Activated T-cell treated with anti-CD3 and anti-CD28 coated beads for 24 hours (primary cell): Measurements from ENCODE around the gene HPSE.
"Not testable (repeated sequence)": the region's sequence is repeated elsewhere in the genome, so short reads cannot be mapped to it uniquely, and the experiment has no call there.

Experiments used
- DNase-seq: peaks from one replicate; pipeline ENCODE4 v3.0.0-alpha.2; 2020; ENCODE audit warnings: low read depth

The HPSE gene

DNA sequence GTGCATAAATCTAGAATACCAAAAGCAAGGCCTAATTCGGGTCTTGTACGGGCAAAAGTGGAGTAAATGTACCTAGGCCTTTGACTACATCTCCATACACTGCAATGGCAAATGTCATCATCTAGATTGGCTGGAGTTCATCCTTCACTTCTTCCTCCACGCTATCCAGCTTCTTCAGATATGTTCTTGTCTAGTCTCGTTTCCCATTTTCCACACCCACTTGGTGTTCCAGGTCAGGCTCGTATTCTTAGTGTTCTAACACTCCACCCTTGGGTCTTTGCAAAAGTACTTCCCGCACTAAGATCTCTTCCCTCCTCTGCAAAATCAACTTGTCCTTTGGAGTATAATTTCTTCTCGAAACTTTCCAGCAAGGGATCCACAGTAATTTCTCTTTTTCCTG is 51.5 kb downstream of the HPSE start:
- DNase-seq: no peak

DNA sequence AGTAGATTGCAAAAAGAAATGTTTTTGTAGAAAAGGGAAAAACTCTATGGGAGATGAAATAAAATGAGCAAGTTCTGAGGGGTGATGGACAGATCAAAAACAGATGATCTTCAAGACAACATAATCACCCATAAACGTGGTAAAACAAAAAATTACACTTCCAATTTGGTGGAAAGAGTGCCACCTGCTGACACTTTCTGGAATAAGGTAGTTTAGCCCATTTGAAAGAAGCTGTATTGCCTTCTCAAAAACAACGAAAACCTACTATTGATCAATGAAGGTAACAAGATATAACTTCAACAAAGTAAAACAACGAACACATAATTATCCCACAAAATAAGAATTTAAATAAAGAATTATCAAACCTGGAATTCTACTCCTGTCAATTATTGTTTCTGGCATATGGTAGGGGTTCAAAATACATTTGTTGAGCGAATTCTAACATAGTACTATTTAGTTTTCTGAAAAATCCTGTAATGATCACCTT is 52.6 kb downstream of the HPSE start:
- DNase-seq: peak; percentile 52

DNA sequence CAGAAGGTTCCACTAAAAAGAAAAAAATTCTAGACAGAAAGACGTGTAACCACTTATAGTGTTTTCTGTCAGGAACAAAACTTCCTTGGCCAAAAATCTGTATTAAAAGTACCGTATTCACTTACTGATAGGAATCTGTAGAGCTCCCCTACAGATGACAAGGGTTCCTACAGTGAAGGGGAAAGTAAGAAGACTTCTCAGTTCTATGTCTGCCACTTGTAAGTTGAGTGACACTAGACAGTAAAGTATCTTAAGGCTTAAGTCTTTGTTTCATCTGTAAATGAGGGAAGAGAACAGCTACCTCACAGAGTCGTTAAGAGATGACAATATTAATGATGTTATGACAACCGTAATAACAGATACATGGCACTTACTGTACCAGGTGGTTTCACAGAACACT is 53.3 kb downstream of the HPSE start:
- no peak for DNase-seq

DNA sequence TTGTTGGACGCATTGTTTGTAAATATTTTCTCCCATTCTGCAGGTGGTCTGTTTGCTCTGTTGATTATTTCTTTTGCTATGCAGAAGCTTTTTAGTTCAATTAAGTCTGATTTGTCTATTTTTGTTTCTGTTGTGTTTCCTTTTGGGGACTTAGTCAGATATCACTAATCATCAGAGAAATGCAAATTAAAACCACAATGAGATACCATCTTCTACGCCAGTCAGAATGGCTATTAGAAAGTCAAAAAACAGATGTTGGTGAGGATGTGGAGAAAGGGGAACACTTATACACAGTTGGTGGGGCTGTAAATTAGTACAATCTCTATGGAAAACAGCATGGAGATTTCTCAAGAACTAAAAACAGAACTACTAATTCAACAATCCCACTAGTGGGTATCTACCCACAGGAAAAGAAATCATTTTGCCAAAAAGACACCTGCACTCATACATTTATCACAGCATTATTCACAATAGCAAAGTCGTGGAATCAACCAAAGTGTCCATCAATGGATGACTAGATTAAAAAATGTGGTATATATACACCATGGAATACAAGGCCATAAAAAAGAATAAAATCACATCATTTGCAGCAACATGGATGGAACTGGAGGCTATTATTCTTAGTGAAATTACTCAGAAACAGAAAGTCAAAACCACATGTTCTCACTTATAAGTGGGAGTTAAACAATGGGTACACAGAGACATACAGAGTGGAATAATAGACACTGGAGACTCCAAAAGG is 58.2 kb downstream of the HPSE start:
- DNase-seq: no peak

DNA sequence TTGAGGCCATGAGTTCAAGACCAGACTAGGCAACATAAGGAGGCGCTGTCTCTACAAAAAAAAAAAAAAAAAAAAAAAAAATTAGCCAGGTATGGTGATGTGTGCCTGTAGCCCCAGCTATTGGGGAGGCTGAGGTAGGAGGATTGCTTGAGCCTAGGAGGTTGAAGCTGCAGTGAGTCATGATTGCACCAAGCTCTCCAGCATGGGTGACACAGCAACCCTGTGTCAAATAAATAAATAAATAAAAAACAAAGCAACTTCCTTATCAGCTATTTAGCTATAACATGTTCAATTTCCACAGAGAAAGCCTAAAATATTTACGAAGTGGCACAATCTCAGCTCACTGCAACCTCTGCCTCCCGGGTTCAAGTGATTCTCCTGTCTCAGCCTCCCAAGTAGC is 60.7 kb downstream of the HPSE start:
- DNase-seq: not testable (repeated sequence)

DNA sequence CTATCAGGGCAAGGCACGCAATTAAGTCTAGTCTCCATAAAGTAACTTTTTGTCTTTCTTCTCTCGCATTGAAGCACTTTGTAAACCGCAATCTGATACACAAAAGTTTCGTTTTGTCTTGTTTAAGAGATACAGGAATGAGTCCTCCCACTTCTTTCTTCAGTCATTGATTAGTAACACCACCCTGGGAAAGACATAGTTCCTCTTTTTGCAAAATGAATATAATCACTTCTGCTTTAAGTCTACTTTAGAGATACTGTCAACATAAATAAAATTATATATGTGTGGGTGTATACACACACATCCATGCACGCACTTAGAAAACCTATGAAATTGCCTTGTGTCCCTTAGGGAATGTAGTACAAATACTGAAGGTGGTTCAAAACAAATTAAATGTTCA is 61.7 kb downstream of the HPSE start:
- no peak for DNase-seq

DNA sequence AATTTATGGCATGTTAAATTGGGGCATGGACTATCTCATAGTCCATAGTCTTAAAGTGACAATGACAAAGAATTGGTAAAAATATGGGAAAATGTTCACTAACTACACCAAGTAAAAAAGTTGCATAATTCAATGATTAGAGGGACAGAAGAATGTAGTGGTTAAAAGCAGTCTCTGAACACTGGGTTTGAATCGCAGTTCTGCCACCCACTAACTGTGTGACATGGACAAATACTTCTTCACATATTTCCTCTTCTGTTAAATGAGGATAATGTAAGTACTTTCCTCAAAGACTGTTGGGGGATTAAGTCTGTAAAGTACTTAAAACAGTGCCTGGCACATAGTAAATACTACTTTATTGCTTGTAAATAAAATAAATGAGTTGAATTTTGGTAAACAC is 65.4 kb downstream of the HPSE start:
- no peak for DNase-seq

DNA sequence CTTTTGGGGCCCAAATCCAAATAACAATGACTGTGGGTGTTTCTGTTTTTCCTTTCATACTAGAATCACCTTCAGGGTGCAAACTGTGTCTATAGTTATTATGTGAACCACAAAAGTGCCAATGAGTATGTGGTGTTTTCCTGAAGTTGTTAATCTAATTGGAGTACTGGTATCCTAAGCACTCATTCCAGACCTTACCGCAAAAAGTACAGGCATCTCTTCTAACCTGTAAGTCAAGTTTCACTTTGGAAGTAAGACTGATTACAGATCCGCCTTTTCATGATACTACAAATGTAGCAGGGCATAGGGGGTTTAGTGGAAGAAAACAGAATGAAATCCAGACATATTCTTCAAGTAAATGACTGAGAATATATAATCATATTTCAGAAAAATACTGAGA is 66.2 kb downstream of the HPSE start:
- DNase-seq: no peak

DNA sequence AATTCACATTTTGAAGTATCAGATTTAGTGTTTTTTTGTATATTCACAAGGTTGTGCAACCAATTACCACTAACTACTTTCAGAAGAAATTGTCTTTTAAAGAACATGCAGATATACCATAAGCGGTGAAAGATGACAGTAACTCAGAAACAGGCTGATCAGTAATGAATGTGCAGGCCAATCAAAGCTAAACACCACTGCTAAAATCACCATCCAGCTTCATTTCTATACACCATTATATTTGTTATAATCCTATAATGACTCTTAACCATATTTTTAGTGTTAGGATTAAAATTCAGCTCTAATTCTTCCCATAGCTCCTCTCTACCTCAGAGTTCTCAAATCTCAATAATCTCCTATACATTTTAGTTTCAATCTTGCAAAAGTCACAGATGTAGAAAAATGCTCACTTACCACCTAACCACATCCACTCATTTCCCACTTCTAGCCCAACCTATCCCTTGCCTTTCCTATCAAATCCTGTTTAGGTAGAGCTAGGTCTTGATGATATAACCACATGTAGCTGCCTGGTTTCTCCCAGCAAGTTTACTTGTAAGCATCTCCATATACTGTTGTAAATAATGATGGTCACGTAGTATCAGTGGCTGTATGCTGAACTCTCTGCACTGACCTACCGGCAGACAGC is 66.7 kb downstream of the HPSE start:
- no peak for DNase-seq

DNA sequence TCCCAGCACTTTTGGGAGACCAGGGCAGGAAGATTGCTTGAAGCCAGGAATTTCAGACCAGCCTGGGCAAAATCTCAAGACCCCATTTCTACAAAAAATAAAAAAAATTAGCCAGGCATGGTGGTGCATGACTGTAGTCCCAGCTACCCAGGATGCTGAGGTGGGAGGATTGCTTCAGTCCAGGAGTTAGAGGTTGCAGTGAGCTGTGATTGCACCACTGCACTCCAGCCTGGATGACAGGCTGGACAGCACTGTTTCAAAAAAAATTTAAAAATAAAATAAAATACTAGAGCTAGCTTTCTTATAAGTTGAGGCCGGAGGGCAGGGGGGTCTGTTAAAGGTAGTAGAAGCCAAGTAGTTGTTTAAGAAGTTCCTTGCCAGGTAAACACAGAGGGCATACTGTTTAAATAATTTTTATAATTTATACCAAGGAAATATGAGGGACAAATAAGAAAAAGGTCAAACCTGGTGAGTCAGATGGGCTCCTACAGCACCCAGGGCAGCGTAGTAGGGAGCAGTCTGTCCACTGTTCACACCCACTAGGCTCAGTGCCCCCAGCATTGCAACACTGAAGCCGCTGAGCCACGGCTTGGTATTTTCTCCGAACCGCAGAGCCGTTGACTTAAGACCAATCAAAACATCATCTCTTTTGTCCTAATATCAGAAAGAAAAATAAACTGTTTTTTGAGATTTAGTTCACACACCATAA is 67.4 kb downstream of the HPSE start:
- DNase-seq: no peak

DNA sequence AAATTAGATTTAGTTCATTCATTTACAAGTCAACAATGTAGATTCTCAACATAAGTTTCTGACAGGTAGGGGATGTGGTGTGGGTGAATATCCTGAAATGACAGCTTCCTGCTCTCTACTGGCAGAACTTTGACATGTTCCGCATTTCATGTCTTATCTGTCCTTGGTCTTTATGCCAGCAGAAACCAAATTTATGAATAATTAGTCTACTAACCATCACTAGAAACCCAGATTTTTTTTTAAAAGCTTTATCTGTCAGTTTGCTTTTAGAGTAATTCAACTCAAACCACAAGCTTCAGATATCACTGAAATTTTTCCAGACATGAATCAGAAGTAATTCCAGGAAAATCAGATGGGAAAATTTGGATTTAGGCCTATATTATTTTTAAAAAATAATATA is 68.0 kb downstream of the HPSE start:
- no peak for DNase-seq

DNA sequence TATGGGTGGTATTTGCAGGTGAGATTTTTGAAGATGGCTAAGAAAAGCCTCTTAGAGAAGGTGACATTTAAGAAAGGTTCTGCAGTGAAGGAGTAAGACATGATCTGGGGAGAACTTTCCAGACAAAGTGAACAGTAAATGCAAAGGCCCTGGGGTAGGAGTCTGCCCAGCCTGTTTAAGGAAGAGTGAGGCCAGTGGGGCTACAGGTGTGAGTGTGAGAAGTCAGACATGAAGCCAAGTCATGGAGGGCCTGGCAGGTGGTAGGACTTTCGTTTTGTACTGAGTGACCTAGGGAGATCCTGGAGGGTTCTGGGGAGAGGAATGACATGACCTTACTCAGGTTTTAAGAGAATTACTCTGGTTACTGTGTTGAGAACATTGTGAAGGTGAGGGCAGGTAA is 71.5 kb downstream of the HPSE start:
- no peak for DNase-seq

DNA sequence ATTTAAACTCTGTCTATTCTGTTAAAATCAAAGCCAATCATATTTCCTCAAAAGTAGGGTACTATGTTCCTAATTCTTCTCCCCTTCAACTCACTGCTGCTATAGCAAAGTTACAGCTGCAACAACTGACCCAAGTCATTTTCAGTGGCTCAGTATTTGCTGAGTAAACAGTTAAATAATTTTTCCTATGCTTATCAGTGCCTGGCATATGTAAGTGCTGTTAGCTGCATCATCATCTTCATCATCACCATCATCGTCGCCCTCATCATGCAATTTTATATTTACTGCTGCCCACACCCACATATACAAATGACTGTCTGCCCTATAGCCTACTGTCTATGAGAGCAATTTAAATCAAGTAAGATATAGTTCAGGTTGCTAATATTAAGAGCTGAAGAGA is 72.0 kb downstream of the HPSE start:
- no peak for DNase-seq

DNA sequence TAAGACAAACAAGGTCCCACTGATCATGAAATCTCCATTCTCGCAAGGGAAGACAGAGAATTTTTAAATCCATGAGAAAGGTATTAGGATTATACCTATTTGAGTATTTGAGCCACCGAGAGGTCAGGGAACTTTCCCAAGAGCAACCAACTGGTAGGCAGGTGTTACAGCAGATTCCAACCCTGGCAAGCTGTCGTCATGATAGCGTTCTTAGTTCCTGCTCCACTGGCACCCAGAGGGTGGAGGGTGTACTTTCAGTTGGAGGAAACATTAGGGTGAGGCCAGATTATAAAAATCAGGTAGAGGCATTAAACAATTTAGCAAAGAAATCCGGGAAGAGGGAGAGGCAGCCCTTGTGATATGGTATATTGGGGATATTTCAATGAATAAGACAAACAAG is 73.3 kb downstream of the HPSE start:
- no peak for DNase-seq

DNA sequence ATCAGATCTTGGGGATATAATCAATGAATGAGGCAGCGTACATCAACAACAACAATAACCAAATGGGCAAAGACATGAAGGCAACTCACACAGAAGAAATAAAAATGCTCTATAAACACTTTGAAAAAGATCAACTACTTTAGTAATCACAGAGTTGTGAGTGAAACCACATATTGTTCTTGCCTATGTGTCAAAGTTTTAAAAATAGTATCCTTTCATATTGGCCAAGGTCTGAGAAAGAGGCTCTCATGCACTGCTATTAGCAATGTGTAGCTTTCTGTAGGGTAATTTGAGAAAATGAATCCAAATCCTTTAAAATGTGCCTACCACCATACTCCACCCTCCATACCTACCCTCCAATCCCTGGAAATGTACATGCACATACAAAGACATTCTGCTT is 75.1 kb downstream of the HPSE start:
- DNase-seq: no peak

DNA sequence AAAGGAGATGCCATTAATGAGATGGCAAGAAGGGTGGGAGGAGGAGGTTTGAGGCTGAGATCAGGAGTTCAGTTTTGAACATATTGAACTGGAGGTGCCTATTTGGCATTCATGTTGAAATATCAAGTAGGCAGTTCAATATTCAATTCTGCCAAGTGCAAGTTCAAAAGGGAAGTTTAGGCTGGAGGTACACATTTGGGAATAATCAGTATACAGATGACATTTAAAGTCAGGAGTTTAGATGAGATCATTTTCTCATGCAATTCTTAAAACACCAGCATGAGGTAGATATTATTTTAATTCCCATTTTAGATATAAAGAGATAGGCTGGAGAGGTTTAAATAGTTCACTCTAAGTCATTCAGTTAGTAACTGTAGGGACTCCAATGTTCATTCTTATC is 76.2 kb downstream of the HPSE start:
- no peak for DNase-seq

DNA sequence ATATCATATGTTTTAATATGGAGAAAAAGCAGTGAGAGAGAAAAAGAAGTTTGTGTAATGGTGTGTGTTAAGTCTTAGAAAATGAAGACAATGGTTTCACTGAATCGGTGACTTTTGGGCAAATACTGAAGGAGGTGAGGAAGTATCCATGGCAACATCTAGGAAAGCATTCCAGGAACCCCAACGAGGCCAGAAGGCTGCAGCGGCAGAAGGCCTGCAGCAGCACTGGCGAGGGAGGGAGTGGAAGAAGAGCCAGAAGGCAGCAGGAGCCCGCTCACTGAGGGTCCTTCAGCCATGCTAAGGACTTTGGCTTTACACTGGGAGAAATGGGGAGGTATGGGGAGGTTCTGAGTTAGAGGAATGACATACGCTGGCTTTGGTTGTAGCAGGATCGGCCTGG is 76.8 kb downstream of the HPSE start:
- DNase-seq: no peak

DNA sequence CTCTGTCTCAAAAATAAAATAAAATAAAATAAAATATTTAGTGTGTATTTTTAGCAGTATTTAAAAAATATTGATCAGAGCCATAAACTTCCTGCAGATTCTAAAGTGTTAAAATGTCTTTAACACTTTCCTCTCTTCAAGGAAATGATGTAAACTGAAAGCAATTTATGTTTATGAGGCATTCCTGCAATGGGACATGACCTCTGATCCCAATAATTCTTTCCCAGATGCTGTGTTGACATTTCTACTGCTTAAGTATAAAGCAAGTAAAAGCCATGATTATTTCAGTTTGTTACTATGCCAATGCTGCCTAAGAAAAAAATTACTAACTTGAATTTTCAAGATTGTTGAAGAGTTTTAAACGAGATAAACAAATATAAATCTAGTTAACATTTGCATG is 79.1 kb downstream of the HPSE start:
- DNase-seq: no peak

DNA sequence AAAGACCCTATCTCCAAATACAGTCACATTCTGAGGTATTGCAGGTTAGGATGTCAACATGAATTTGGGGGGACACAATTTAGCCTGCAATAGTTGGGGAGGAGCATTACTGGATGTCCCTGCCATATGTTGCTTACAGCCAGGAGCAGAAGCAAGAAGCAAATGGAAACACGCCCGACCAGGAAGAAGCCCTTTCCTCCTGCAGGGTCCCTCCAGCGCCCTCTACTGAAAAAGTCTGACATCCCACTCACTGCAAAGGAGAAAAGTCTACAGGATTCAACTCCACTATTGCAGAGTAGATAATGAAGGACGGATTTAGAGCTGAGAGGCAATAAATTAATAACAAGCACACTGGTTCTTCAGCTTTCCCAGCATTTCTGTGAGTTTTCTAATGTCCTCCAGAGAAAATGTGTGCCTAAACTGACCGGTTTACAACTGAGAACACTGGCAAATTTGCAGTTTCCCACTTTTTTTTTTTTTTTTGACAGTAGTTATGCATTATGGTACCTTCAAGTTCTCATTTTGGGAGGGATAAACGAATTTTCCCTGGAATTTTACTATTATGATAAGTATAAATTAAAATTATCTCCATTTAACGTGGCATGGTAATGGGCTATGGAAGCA is 81.8 kb downstream of the HPSE start:
- DNase-seq: peak; percentile 61

DNA sequence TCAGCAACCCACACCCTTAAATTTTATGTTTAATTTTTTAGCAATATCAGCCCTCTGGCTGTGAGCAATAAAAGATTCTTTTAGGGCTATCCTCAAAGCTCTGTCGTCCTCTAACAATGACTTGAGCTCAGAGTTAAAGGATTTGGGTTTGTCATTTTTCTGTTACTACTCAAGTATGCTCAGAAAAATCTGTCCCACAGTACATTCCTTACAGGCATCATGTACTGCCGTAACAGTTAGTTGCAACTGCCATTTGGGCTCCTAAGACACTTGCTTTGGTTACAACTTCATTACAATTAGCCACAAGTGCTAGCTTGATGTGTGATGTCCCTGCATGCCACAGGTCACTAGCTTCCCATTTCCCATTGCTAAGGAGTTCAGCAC is 83.2 kb downstream of the HPSE start:
- no peak for DNase-seq

DNA sequence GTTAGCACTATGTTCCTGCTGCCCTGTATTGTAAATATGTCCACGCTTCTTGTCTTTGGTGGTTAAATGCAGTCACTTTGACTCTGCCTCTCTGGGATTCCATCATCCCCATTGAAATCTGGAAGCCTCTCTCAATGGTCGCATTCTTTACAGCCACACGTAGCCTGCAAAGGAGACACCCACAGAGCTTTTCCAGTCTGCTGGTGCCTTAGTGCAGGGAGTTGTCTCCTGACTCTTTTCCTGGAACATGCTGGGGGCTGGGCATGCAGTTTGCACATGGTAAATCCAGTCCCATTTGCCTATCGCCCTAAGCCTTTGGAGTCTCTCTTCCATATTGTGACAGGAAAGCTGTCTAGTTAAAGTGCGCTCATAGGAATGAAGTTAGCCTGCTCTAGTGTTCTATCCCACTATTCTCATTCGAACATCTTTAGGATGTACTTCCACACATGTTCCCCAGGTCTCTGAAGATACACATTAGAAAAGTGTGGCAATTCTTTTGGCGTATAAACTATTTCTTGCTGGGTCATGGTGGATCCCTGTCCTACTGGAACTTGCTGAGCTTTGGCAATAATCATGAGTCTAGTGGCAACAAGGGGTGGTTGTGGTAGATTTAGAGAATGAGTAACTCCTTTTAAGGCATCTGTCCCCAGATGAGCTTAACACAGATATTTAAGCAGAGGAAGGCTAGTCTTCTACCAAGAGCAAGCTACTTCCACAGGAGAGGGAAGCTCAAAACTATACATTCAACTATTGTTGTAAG is 83.8 kb downstream of the HPSE start:
- no peak for DNase-seq

DNA sequence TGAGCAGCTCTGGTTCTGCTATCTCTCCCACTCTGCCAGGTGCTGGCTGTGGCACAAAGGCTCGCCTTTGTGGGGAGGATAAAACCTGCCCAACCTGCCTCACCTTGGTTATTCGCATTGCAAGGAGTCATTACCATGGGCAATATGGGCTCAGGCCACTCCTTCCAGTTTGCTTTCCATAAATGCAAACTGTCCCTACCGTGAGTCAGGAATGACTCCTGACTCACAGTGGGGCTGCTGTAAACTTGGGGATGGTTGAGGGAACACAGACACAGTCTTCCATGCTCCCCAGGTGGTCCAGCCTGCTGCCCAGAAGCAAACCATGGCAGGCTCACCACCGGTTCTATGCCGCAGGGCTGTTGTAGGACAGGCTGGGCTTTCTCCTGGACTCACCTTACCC is 86.2 kb downstream of the HPSE start:
- no peak for DNase-seq
